ENCODE results near the gene CYB561D2. TPM values are rescaled to one million over a fixed set of nuclear protein-coding genes. Genes with fewer than 3 reads are reported as not detected.

CYB561D2 gene
- total RNA-seq, 2 experiments from 2014 or later = 25.8 to 28.2 TPM

GRCh38 chr3:50350213-50350526 lies 492 bp upstream of the CYB561D2 start:
- POLR2A ChIA-PET = interaction anchor here (0.5 to 4.1 kb wide), 12 partner anchors 8 to 410 kb away, joined by 3 to 28 read pairs (median 5); partner anchors contain the start of genes C3orf18, HYAL3, IFRD2 and NAA80
- CTCF ChIA-PET = interaction anchor here (1.4 to 5.1 kb wide), 4 partner anchors 9 to 192 kb away, joined by 4 to 35 read pairs (median 9); partner anchors contain the start of genes RASSF1 and TMEM115

- ChIA-PET POLR2A (interaction anchor here (0.9 to 4.1 kb wide), 4 partner anchors 10 to 23 kb away, joined by 3 to 28 read pairs (median 13); partner anchors contain the start of genes RASSF1 and TUSC2), CTCF (interaction anchor here (1.1 to 5.1 kb wide), 3 partner anchors 8 to 95 kb away, joined by 3 to 35 read pairs (median 4); partner anchors contain the start of gene TMEM115)
Measured at GRCh38 chr3:50351323-50351697, 648 bp downstream of the CYB561D2 start.

- POLR2A ChIA-PET = interaction anchor here (0.6 to 4.1 kb wide), 3 partner anchors 15 to 306 kb away, joined by 3 to 28 read pairs (median 4); partner anchors contain the start of gene IFRD2
- CTCF ChIA-PET = interaction anchor here (0.7 to 0.9 kb wide), 3 partner anchors 12 to 35 kb away, joined by 3 to 5 read pairs (median 4); partner anchors contain the start of gene RASSF1
Measured at GRCh38 chr3:50352781-50353180, 2.1 kb downstream of the CYB561D2 start.

GRCh38 chr3:50353245-50354004 lies 2.8 kb downstream of the CYB561D2 start:
- ChIA-PET CTCF (interaction anchor here (0.7 to 0.9 kb wide), 3 partner anchors 13 to 35 kb away, joined by 3 to 5 read pairs (median 4); partner anchors contain the start of gene RASSF1), POLR2A (interaction anchor here (1.1 kb wide), 1 partner anchor 12 kb away, joined by 3 read pairs; no protein-coding TSS in a partner anchor)

GRCh38 chr3:50354186-50354764 lies 3.6 kb downstream of the CYB561D2 start:
- CTCF ChIA-PET = interaction anchor here (1.1 kb wide), 1 partner anchor 188 kb away, joined by 3 read pairs; no protein-coding TSS in a partner anchor
- POLR2A ChIA-PET = interaction anchor here (1.1 kb wide), 1 partner anchor 11 kb away, joined by 3 read pairs; no protein-coding TSS in a partner anchor

GRCh38 chr3:50354850-50355249 lies 4.2 kb downstream of the CYB561D2 start:
- ChIA-PET CTCF (interaction anchor here (1.1 kb wide), 1 partner anchor 187 kb away, joined by 3 read pairs; no protein-coding TSS in a partner anchor), POLR2A (no interaction called here)

GRCh38 chr3:50355829-50356552 lies 5.3 kb downstream of the CYB561D2 start:
- ChIA-PET CTCF (interaction anchor here (1.8 kb wide), 1 partner anchor 8 kb away, joined by 12 read pairs; no protein-coding TSS in a partner anchor), POLR2A (interaction anchor here (1.4 to 1.5 kb wide), 2 partner anchors 11 to 15 kb away, joined by 3 to 5 read pairs; partner anchors contain the start of gene RASSF1)

- ChIA-PET CTCF (interaction anchor here (0.6 to 1.8 kb wide), 2 partner anchors 9 to 17 kb away, joined by 4 to 12 read pairs; no protein-coding TSS in a partner anchor), POLR2A (interaction anchor here (1.4 to 1.5 kb wide), 2 partner anchors 12 to 16 kb away, joined by 3 to 5 read pairs; partner anchors contain the start of gene RASSF1)
Measured at GRCh38 chr3:50356553-50356952, 5.9 kb downstream of the CYB561D2 start.

GRCh38 chr3:50357481-50357880 lies 6.8 kb downstream of the CYB561D2 start:
- CTCF ChIA-PET = interaction anchor here (1.1 to 1.8 kb wide), 2 partner anchors 10 to 16 kb away, joined by 3 to 12 read pairs; partner anchors contain the start of gene RASSF1

GRCh38 chr3:50358355-50358910 lies 7.8 kb downstream of the CYB561D2 start:
- CTCF ChIA-PET = no interaction called here
- POLR2A ChIA-PET = no interaction called here

More at GRCh38 chr3:50357481-50357880, 6.8 kb downstream of the CYB561D2 start:
- POLR2A ChIA-PET = interaction anchor here (1.0 to 1.4 kb wide), 2 partner anchors 16 to 20 kb away, joined by 4 to 5 read pairs; partner anchors contain the start of gene RASSF1

GRCh38 chr3:50358911-50359759 lies 8.5 kb downstream of the CYB561D2 start, which contains the start of gene TMEM115:
Gene TMEM115 (minus strand): TSS chr3:50359521. CDS start chr3:50359063, 458 bp downstream.
- ChIA-PET CTCF (interaction anchor here (1.5 to 1.6 kb wide), 2 partner anchors 9 to 11 kb away, joined by 3 to 4 read pairs; partner anchors contain the start of genes CYB561D2 and NPRL2), POLR2A (interaction anchor here (0.7 to 1.4 kb wide), 2 partner anchors 9 to 22 kb away, joined by 3 to 4 read pairs; partner anchors contain the start of gene NPRL2)

- POLR2A ChIA-PET = interaction anchor here (1.4 kb wide), 1 partner anchor 23 kb away, joined by 4 read pairs; no protein-coding TSS in a partner anchor
- CTCF ChIA-PET = interaction anchor here (1.5 to 1.6 kb wide), 2 partner anchors 9 to 10 kb away, joined by 3 to 4 read pairs; partner anchors contain the start of genes CYB561D2 and NPRL2
Measured at GRCh38 chr3:50359760-50360110, 9.1 kb downstream of the CYB561D2 start.

GRCh38 chr3:50364573-50365079 lies 14.0 kb downstream of the CYB561D2 start:
- POLR2A ChIA-PET = interaction anchor here (0.9 to 1.4 kb wide), 4 partner anchors 11 to 27 kb away, joined by 3 to 5 read pairs (median 3); partner anchors contain the start of gene NPRL2

GRCh38 chr3:50365080-50365841 lies 14.6 kb downstream of the CYB561D2 start:
- POLR2A ChIA-PET = interaction anchor here (0.5 to 1.4 kb wide), 4 partner anchors 12 to 1912 kb away, joined by 3 to 4 read pairs (median 3); partner anchors contain the start of gene NPRL2
- CTCF ChIA-PET = interaction anchor here (0.6 to 1.0 kb wide), 3 partner anchors 18 to 251 kb away, joined by 3 to 5 read pairs (median 4); partner anchors contain the start of genes HEMK1 and MAPKAPK3

More at GRCh38 chr3:50364573-50365079, 14.0 kb downstream of the CYB561D2 start:
- CTCF ChIA-PET = interaction anchor here (0.7 to 0.9 kb wide), 2 partner anchors 203 to 205 kb away, joined by 3 read pairs; partner anchors contain the start of genes C3orf18 and HEMK1

- CTCF ChIA-PET = interaction anchor here (1.0 kb wide), 1 partner anchor 250 kb away, joined by 4 read pairs; the partner anchor contains the start of gene MAPKAPK3
- POLR2A ChIA-PET = interaction anchor here (0.5 kb wide), 1 partner anchor 1911 kb away, joined by 4 read pairs; no protein-coding TSS in a partner anchor
Measured at GRCh38 chr3:50365842-50366220, 15.2 kb downstream of the CYB561D2 start.
